ENCODE data around the gene PPIH. TPM values are rescaled to one million over a fixed set of nuclear protein-coding genes. Genes with fewer than 3 reads are reported as not detected.
"Not testable (repeated sequence)": the region's sequence is repeated elsewhere in the genome, so short reads cannot be mapped to it uniquely, and the experiment has no call there.

PPIH gene
- polyA plus RNA-seq, 1 donor from 2014 or later = 64.6 TPM

DNA sequence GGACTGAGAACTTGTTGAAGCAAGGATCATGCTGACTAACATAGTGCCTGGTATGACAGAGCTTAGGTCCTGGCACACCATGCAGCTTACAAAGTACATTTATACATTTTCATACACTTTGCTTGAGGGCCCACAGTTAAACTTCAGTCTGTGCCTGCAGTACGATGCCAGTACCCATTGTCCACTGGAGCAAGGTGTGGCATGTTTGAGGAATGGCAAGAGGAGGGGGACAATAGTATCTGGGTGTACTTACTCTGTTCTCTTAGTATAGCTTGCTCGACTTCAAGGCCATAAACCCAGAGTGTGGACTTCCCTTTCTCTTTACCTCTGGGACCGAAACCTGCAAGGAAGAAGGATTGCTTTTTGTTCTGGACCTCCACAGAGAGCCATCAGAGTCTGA is 17.2 kb downstream of the PPIH start:
- Mint-ChIP-seq H3K9me3 (no peaks in the 10 kb centered on the region), H3K4me1 (peaks cover 0 to 7% (median 6%) of the 10 kb centered on the region in 3 donors), H3K36me3 (peaks cover 2% of the 10 kb centered on the region), H3K27me3 (no peaks in the 10 kb centered on the region), H3K27ac (no peak overlapping the region), H3K4me3 (no peak overlapping the region)

DNA sequence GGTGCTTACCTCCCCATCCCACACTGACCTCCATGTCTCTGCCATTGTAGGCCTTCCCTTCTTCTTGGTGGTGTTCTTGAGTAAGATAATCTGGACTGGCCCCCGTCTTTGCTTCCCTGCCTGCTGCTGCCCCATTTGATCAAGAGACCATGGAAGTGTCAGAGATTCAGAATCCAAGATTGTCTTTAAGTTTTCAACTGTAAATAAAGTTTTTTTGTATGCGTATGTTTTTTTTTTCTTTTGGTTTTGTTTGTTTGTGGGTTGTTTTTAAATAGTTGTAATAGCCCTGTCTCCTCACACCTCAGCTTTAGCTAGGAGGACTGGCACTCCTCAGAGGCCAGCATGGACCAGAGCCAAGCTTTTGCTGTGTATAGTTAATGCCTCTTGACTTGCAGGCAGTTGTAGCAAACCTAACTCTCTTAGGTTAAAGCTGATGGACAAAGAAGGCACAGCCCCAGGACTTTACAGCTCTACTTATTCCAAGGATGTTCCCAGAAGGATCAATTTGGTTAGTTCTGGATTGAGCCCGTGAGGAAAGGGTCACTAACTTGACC is 18.4 kb downstream of the PPIH start:
- H3K27me3 Mint-ChIP-seq = no peaks in the 10 kb centered on the region
- H3K9me3 Mint-ChIP-seq = no peaks in the 10 kb centered on the region
- peaks cover 4 to 16% (median 8%) of the 10 kb centered on the region in 3 donors for H3K4me1 Mint-ChIP-seq
- no peak overlapping the region for H3K4me3 Mint-ChIP-seq
- peaks cover 2% of the 10 kb centered on the region for H3K36me3 Mint-ChIP-seq
- H3K27ac Mint-ChIP-seq = no peak overlapping the region

DNA sequence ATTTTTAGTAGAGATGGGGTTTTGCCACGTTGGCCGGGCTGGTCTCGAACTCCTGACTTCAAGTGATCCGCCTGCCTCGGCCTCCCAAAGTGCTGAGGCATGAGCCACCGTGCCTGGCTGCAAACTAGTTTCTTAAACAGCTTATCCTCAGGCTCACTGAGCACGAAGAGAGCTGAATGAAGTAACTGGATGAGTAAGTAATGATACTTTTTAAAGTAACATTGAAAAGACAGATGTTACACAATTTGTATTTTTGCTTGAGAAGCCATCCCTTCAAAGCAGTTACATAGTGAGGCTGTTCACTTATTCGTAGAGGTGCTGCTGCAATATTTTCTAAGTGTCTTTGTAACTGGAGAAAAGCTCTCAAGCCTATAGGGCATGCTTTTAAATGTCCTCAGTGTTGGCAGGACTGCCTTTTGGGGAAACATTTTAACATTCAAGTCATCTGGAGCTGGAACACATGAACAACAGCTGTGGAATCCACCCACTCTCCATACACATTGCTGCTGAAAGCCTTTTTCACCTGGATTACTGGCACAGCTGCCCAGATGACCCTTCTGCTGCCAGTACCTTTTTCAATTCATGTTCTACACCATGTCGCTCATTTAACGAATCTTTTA is 21.3 kb downstream of the PPIH start:
- Mint-ChIP-seq H3K27me3 (no peaks in the 10 kb centered on the region), H3K9me3 (peaks cover 0 to 3% (median 0%) of the 10 kb centered on the region in 3 donors), H3K36me3 (peaks cover 2% of the 10 kb centered on the region)

DNA sequence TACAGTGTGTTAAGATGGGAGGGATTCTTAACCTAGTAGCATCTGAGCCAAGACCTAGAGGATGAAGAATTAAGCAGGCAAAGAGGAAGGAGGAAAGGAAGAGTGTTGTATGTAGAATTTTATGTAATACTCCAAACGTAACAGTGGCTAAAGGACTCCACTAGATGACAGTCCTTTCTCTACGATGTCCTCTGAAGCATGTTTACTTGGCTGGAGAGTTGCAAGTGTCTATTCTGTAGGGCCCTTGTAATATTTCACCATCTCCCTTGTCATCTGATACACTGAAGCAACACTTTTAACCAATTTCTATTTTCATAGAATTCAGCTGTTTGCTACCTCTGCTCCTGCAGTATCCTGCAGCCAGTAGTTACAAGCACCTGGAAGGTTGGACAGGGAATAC is 21.8 kb downstream of the PPIH start:
- Mint-ChIP-seq H3K27me3 (no peaks in the 10 kb centered on the region), H3K36me3 (peaks cover 2% of the 10 kb centered on the region), H3K4me1 (peaks cover 27 to 32% (median 28%) of the 10 kb centered on the region in 3 donors), H3K9me3 (peaks cover 0 to 3% (median 0%) of the 10 kb centered on the region in 3 donors), H3K4me3 (peak overlapping the region in 3 of 4 donors; percentile 18 to 92 (median 58)), H3K27ac (peak overlapping the region in 2 of 3 donors; percentile 99 to 100)

More for the DNA sequence above, 21.3 kb downstream of the PPIH start:
- peaks cover 21 to 26% (median 22%) of the 10 kb centered on the region in 3 donors for H3K4me1 Mint-ChIP-seq
- peak overlapping the region in 3 of 4 donors; percentile 10 to 92 (median 18) for H3K4me3 Mint-ChIP-seq
- peak overlapping the region in 2 of 3 donors; percentile 99 to 100 for H3K27ac Mint-ChIP-seq

DNA sequence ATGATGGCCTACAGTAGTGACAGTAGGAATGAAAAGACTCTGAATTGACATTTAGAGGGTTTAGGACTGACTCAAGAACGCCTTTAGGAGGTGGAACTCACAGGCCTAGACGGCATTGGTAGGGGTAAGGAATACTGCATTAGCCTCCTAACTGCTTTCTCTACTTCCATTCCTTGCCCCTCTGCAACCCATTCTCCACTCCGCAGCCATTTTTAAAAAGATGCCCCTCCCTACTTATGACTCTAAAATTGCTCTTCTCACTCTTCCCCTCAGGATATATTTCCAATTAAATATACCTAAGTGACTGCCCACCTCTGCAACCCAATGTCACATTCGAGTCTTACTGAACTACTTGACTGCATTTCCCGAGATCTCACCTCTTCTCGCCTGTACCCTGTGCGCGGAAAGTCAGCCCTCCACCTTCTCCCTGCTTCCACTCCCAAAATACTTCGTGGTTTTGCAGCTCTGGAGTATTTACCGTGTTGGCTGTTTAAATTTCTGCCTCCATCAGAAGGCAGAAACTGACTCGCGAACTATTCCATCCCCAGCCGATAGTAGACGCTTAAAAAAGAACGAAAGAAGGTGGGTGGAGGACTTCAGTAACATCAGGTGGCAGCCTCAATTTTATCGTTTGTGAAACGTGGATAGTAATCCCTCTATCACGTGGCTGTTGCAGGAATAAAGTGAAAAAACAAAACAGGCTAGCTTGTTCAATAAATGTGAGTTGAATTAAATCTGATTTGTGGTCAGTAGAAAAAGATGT is 22.9 kb downstream of the PPIH start:
- Mint-ChIP-seq H3K4me3 (peak overlapping the region; percentile 92 to 100 (median 98)), H3K36me3 (no peaks in the 10 kb centered on the region), H3K9me3 (peaks cover 0 to 3% (median 0%) of the 10 kb centered on the region in 3 donors), H3K4me1 (peaks cover 31 to 41% (median 37%) of the 10 kb centered on the region in 3 donors), H3K27ac (peak overlapping the region; percentile 99 to 100 (median 100)), H3K27me3 (no peaks in the 10 kb centered on the region)

DNA sequence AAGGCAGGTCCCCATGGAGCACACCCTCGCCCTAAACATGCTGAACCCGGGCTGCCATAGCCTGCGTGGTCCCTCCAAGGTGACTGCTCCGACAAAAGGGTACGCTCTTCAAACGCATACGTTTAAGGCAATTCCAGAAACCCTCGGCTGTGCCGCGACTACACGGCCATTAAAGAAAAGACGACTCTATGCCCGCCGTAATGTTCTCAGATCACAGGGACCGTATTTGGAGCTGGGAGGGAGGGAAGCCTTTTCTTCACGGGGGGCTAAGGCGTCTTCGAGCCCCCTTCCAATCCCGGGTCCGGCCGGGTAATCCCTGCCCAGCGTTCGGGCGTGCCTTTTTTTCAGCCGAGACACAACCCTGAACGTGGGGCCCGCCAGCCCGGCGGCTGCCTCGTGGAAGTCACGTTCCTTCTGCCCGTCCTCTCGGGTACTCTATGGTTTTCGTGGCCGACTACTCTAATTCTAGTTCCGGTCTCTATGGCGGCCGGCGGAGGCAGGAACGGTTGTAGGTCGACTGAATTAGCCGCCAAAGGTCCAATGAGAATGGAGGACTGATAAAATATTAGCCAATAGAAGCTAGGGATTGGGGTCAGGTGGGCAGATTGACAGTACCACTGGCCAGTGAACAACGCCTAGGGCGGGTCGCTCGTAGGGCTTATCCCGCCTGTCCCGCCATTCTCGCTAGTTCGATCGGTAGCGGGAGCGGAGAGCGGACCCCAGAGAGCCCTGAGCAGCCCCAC is 23.7 kb downstream of the PPIH start, which contains the start of gene YBX1:
TSS of gene YBX1 (plus strand) at position 678 of the 743 bp plus-strand sequence. CDS start 148 bp downstream, outside the sequence.
- Mint-ChIP-seq H3K27me3 (no peaks in the 10 kb centered on the region), H3K4me3 (peak within 1 kb of the TSS; percentile 97 to 100 (median 100)), H3K27ac (peak within 1 kb of the TSS; percentile 100), H3K36me3 (no peaks in the 10 kb centered on the region), H3K4me1 (peaks cover 38 to 50% (median 44%) of the 10 kb centered on the region in 3 donors), H3K9me3 (peaks cover 0 to 3% (median 0%) of the 10 kb centered on the region in 3 donors)

DNA sequence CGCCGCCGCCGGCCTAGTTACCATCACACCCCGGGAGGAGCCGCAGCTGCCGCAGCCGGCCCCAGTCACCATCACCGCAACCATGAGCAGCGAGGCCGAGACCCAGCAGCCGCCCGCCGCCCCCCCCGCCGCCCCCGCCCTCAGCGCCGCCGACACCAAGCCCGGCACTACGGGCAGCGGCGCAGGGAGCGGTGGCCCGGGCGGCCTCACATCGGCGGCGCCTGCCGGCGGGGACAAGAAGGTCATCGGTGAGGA is 24.2 kb downstream of the PPIH start:
- not testable (repeated sequence) for H3K9me3 Mint-ChIP-seq, H3K27me3 Mint-ChIP-seq, H3K36me3 Mint-ChIP-seq
- Mint-ChIP-seq H3K27ac (peak overlapping the region; percentile 99 to 100 (median 100)), H3K4me1 (peaks cover 41 to 52% (median 47%) of the 10 kb centered on the region in 3 donors), H3K4me3 (peak overlapping the region; percentile 92 to 100 (median 98))

DNA sequence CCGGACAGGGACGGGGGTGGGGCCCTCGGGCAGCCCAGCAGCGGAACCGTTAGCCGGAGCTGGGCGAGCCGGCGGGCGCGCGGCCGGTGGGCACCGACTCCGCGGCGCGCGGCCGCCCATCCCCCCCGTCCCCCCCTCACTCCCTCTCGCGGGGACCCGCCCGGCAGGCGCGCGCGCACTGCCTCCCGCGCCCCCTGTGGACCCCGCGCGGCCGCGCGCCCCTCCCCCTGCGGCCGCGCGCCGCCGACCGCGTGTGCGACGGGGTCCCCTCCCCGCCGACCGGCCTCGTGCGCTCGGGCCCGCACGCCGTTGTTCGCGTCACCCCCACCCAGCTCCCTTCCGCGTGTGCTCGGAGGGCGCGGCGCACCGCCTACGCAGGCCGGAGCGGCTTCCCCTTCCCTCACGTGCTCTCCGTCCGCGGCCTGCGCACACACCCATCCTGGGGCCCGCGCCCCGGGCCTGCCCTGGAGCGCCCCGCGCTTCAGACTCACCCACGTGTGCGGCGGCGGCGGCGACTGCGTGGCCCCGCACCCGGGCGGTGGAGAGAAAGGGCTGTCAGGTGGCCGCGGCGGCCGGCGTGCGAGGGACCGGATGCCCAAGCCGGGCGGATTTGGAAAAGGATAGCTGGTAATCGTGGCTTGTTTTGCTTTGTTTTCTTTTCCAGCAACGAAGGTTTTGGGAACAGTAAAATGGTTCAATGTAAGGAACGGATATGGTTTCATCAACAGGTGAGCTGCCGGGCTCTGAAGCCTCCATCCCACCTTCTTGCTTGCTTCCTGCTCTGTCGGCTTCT is 24.7 kb downstream of the PPIH start:
- H3K27ac Mint-ChIP-seq = peak overlapping the region; percentile 90 to 100 (median 94)
- H3K4me3 Mint-ChIP-seq = peak overlapping the region; percentile 91 to 99 (median 96)
- H3K9me3 Mint-ChIP-seq = peaks cover 0 to 3% (median 0%) of the 10 kb centered on the region in 3 donors
- no peaks in the 10 kb centered on the region for H3K36me3 Mint-ChIP-seq
- H3K4me1 Mint-ChIP-seq = peaks cover 45 to 58% (median 52%) of the 10 kb centered on the region in 3 donors
- no peaks in the 10 kb centered on the region for H3K27me3 Mint-ChIP-seq

DNA sequence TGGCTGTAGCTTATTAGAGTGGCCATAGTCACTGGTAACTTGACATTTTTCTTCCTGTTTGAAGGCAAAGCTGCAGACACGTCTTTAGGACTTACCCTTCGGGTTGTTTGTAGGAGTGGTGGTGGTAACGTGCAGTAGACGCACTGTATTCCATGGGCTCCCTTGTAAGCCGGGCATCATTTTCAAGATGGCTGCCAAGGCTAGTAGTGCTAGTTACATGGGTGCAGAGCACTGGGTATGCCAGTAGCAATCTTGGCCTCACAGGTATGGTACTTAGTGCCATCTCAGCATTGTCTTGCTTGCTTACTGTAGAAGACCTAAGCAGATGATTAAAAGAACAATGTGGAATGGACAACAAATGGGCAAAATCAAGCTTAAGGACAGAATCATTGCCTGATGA is 25.9 kb downstream of the PPIH start:
- Mint-ChIP-seq H3K36me3 (no peaks in the 10 kb centered on the region), H3K27me3 (no peaks in the 10 kb centered on the region), H3K27ac (peak overlapping the region; percentile 90 to 100 (median 94)), H3K9me3 (peaks cover 0 to 3% (median 0%) of the 10 kb centered on the region in 3 donors), H3K4me1 (peaks cover 55 to 67% (median 62%) of the 10 kb centered on the region in 3 donors), H3K4me3 (peak overlapping the region; percentile 91 to 99 (median 96))

DNA sequence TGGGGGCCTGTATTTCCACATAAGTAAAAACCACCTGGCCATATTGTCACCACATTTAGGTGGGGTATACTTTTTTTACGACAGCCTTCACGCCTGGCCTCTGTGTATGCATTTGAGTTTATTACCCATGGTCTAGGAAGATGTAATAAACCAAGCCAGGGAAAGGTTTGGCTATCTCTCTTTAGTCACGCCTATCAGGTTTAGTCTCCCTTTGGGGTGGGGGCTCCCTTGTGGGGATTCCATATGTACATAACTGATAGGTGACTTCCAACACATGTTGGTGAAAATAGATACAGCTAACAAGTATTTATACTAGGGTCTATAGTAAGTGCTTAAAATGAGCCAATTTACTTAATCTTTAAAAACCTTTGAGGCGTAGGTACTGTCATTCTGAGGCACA is 28.2 kb downstream of the PPIH start:
- H3K9me3 Mint-ChIP-seq = peaks cover 0 to 3% (median 0%) of the 10 kb centered on the region in 3 donors
- no peaks in the 10 kb centered on the region for H3K27me3 Mint-ChIP-seq
- peaks cover 69 to 81% (median 73%) of the 10 kb centered on the region in 3 donors for H3K4me1 Mint-ChIP-seq
- H3K4me3 Mint-ChIP-seq = peak overlapping the region in 3 of 4 donors; percentile 48 to 60 (median 56)
- H3K36me3 Mint-ChIP-seq = no peaks in the 10 kb centered on the region
- H3K27ac Mint-ChIP-seq = peak overlapping the region in 1 of 3 donors; percentile 67

DNA sequence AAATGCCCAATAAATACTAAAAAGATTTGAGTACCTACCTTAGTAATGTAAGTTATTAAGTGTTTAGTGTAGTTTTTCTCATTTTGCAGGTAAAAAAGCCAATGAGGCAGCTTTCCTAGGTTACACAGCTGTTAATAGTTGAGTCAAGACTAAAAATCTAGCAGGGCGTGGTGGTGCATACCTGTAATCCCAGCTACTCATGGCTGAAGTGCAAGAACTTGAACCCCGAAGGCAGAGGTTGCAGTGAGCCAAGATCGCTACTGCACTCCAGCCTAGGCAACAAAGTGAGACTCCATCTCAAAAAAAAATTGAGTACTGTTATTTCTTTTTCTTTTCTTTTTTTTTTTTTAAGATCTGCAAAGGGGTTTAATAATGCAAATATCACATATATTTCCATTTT is 31.7 kb downstream of the PPIH start:
- Mint-ChIP-seq H3K27ac (no peak overlapping the region), H3K4me3 (peak overlapping the region in 2 of 4 donors; percentile 53 to 82), H3K36me3 (no peaks in the 10 kb centered on the region), H3K9me3 (no peaks in the 10 kb centered on the region), H3K27me3 (no peaks in the 10 kb centered on the region), H3K4me1 (peaks cover 67 to 80% (median 73%) of the 10 kb centered on the region in 3 donors)

DNA sequence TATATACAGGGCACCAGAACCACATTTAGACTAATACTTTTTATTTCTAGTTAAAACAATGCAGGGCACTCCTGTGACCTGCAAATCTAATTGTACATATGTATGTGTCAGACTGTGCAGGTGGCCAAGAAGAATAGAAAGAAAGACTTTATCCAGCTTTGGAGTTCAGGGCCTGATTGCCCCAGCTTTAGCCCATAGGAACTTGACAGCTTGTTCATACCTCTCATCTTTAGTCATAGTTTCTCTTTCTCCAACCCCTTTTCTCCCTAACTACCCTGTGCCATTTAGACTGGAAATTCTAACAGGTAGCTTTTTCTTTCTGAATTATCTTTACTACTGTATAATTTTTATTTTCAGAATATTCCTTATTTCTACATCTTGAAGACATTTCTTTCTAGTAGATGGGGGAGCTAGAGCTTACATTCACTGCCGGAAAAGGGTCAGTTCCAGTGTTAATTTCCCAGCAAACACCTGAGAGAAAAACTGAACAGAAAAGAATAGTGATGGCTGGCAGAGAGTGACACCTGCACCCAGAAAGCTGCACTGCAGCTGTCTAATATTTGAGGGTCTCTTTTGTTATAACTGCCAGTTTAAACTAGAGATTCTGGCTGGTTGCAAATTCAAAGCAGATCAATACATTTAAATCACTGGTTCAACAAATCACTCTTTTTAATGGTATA is 32.4 kb downstream of the PPIH start:
- Mint-ChIP-seq H3K4me1 (peaks cover 61 to 73% (median 67%) of the 10 kb centered on the region in 3 donors), H3K4me3 (peak overlapping the region in 2 of 4 donors; percentile 30 to 72), H3K36me3 (no peaks in the 10 kb centered on the region), H3K27me3 (no peaks in the 10 kb centered on the region), H3K27ac (peak overlapping the region; percentile 63 to 83 (median 65)), H3K9me3 (no peaks in the 10 kb centered on the region)

DNA sequence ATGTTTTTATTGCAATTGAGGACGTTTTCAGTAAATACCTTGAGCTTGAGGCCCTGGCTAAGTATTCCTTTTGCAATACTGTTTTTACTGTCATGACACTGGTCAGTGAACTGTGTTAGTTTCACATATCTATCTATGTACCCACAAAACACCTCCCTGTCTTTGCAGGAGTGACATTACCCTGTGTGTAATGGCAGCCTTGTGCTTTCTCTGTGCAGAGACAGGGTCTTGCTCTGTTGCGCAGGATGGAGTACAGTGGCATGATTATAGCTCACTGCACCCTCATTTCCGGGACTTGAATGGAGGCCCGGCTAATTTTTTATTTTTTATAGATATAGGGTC is 32.9 kb downstream of the PPIH start:
- peaks cover 61 to 73% (median 63%) of the 10 kb centered on the region in 3 donors for H3K4me1 Mint-ChIP-seq
- H3K4me3 Mint-ChIP-seq = peak overlapping the region in 2 of 4 donors; percentile 25 to 72
- H3K27me3 Mint-ChIP-seq = no peaks in the 10 kb centered on the region
- peak overlapping the region; percentile 63 to 83 (median 65) for H3K27ac Mint-ChIP-seq
- H3K9me3 Mint-ChIP-seq = no peaks in the 10 kb centered on the region
- no peaks in the 10 kb centered on the region for H3K36me3 Mint-ChIP-seq

Data from IgD-negative memory B cell (primary cell).